Natural killer cell treated with Interleukin-12 subunit alpha and Interleukin-12 subunit beta and Interleukin-15 and Interleukin-18, amount 100 ng/mL, for 72 hours (primary cell): Measurements from ENCODE around the gene HIVEP1. TPM values are rescaled to one million over a fixed set of nuclear protein-coding genes. Genes with fewer than 3 reads are reported as not detected.

Source experiments
- ATAC-seq, 2 donors: fragments of 150-1000 bp; cut with Tn5 transposase in 1 of 2; sonication (Bioruptor Pico), chemical (Tn5 transposase) in 1 of 2; 2 replicates each; pipeline ENCODE4 v1.10.0; 2021
- DNase-seq: peaks from one replicate; pipeline ENCODE4 v3.0.0; 2022; ENCODE audit warnings: low spot score
- H3K27ac Mint-ChIP-seq, 2 donors: 1 replicate in 1 of 2; 2 replicates in 1 of 2; pipeline ENCODE4 v1.8.0; 2022; ENCODE audit warnings: mixed read lengths in 2 of 2, mild to moderate bottlenecking in 1 of 2, moderate library complexity in 1 of 2
- H3K27me3 Mint-ChIP-seq, 2 donors: 1 replicate in 1 of 2; 2 replicates in 1 of 2; pipeline ENCODE4 v1.8.0; 2022; ENCODE audit warnings: mixed read lengths in 2 of 2
- H3K36me3 Mint-ChIP-seq: one replicate; pipeline ENCODE4 v1.8.0; 2022; ENCODE audit warnings: mixed read lengths
- H3K4me1 Mint-ChIP-seq, 2 donors: 1 replicate in 1 of 2; 2 replicates in 1 of 2; pipeline ENCODE4 v1.8.0; 2022; ENCODE audit warnings: low read depth in 2 of 2, mixed read lengths in 2 of 2, mild to moderate bottlenecking in 1 of 2
- H3K4me3 Mint-ChIP-seq: one replicate; pipeline ENCODE4 v1.8.0; 2022; ENCODE audit warnings: mixed read lengths
- H3K9me3 Mint-ChIP-seq: 2 replicates; pipeline ENCODE4 v1.8.0; 2022; ENCODE audit warnings: mixed read lengths
- total RNA-seq, 2 donors: library from RNA; stranded (reverse); gene quantifications; one replicate each; pipeline ENCODE4 v1.2.3, GENCODE V29; 2022

HIVEP1 gene
- total RNA-seq, 2 donors from 2014 or later = 28.3 to 39.4 TPM

DNA sequence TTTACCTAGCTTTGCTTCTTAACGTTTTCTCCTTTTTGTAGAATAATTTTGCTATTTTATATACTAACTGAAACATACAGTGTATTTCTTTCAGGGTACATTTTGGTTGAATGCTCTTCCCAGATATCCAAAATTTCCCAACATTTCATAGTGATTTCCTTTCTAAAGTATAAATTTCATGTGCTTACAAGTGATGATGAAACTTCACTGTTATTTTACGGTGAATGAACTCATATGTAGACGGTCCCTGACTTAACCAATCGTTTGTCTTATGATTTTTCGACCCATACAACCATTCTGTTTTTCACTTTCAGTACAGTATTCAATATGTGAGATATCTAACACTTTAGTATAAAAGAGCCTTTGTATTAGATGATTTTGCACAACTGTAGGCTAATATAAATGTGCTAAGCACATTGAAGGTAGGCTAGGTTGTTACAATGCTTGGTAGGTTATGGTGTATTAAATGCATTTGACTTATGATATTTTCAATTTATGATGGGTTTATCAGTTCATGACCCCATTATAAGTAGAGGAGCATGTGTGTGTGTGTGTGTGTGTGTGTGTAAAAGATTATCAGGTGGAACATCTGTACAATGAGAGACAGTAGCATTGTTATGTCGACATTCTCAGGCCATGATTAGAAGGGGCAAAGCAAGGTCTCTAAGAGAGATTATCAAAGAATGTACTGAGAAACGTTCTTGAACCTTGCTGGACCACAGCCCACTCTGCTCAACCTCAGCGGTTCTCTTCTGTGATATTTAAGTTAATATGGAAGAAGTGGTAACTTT lies 20.9 kb downstream of the HIVEP1 start:
- no peak for DNase-seq
- ATAC-seq = no peak
- Mint-ChIP-seq H3K9me3 (peaks cover 3% of the 10 kb centered on the region), H3K36me3 (peaks cover 23% of the 10 kb centered on the region), H3K27ac (no peak overlapping the region), H3K27me3 (no peaks in the 10 kb centered on the region), H3K4me1 (peaks cover 42 to 51% of the 10 kb centered on the region in 2 donors), H3K4me3 (no peak overlapping the region)

- peaks cover 23% of the 10 kb centered on the region for H3K36me3 Mint-ChIP-seq
- ATAC-seq (no peak), DNase-seq (no peak)
- H3K9me3 Mint-ChIP-seq = peaks cover 3% of the 10 kb centered on the region
- no peaks in the 10 kb centered on the region for H3K27me3 Mint-ChIP-seq
- H3K27ac Mint-ChIP-seq = no peak overlapping the region
- no peak overlapping the region for H3K4me3 Mint-ChIP-seq
- H3K4me1 Mint-ChIP-seq = peaks cover 42 to 44% of the 10 kb centered on the region in 2 donors
These were observed 21.7 kb downstream of the HIVEP1 start for GRCh38 chr6:12033770-12034169.

DNA sequence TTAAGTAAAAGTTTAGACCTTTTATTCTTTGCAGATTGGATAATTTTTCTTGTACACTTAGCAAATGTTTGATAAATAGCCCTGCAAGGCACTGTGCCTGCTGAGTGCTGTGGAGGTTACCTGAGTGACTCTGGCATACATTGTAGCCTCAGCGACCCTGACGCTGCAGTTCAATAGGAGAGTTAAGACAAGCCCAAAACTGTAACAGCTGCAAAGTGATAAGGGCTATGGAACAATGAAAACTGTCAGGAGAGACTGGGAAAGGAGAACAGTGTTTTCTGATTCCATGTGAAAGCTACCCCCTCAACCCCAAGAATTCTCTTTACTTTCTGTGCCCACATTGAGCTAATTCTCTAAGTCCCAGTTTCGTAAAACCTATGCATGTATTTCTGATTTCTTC lies 22.2 kb downstream of the HIVEP1 start:
- Mint-ChIP-seq H3K9me3 (peaks cover 3% of the 10 kb centered on the region), H3K4me1 (peaks cover 43 to 45% of the 10 kb centered on the region in 2 donors), H3K4me3 (no peak overlapping the region), H3K27me3 (no peaks in the 10 kb centered on the region), H3K27ac (no peak overlapping the region), H3K36me3 (peaks cover 23% of the 10 kb centered on the region)
- ATAC-seq = no peak
- DNase-seq = no peak

GRCh38 chr6:12034837-12035236 lies 22.7 kb downstream of the HIVEP1 start:
- Mint-ChIP-seq H3K4me1 (peaks cover 47 to 48% of the 10 kb centered on the region in 2 donors), H3K36me3 (peaks cover 20% of the 10 kb centered on the region), H3K9me3 (peaks cover 3% of the 10 kb centered on the region), H3K4me3 (no peak overlapping the region), H3K27ac (peak overlapping the region in 1 of 2 donors; percentile 20), H3K27me3 (no peaks in the 10 kb centered on the region)
- DNase-seq (no peak), ATAC-seq (no peak)

- no peak overlapping the region for H3K27ac Mint-ChIP-seq
These were observed 24.7 kb downstream of the HIVEP1 start for GRCh38 chr6:12036766-12037165.

GRCh38 chr6:12037798-12038197 lies 25.7 kb downstream of the HIVEP1 start:
- peaks cover 2% of the 10 kb centered on the region for H3K36me3 Mint-ChIP-seq
- H3K4me3 Mint-ChIP-seq = no peak overlapping the region
- ATAC-seq (no peak), DNase-seq (no peak)
- peaks cover 34 to 36% of the 10 kb centered on the region in 2 donors for H3K4me1 Mint-ChIP-seq
- H3K9me3 Mint-ChIP-seq = no peaks in the 10 kb centered on the region
- no peaks in the 10 kb centered on the region for H3K27me3 Mint-ChIP-seq
- H3K27ac Mint-ChIP-seq = no peak overlapping the region

More at GRCh38 chr6:12036766-12037165, 24.7 kb downstream of the HIVEP1 start:
- H3K4me1 Mint-ChIP-seq = peaks cover 38 to 39% of the 10 kb centered on the region in 2 donors
- H3K4me3 Mint-ChIP-seq = no peak overlapping the region
- no peaks in the 10 kb centered on the region for H3K27me3 Mint-ChIP-seq
- peaks cover 4% of the 10 kb centered on the region for H3K36me3 Mint-ChIP-seq
- no peaks in the 10 kb centered on the region for H3K9me3 Mint-ChIP-seq
- ATAC-seq (no peak), DNase-seq (no peak)

DNA sequence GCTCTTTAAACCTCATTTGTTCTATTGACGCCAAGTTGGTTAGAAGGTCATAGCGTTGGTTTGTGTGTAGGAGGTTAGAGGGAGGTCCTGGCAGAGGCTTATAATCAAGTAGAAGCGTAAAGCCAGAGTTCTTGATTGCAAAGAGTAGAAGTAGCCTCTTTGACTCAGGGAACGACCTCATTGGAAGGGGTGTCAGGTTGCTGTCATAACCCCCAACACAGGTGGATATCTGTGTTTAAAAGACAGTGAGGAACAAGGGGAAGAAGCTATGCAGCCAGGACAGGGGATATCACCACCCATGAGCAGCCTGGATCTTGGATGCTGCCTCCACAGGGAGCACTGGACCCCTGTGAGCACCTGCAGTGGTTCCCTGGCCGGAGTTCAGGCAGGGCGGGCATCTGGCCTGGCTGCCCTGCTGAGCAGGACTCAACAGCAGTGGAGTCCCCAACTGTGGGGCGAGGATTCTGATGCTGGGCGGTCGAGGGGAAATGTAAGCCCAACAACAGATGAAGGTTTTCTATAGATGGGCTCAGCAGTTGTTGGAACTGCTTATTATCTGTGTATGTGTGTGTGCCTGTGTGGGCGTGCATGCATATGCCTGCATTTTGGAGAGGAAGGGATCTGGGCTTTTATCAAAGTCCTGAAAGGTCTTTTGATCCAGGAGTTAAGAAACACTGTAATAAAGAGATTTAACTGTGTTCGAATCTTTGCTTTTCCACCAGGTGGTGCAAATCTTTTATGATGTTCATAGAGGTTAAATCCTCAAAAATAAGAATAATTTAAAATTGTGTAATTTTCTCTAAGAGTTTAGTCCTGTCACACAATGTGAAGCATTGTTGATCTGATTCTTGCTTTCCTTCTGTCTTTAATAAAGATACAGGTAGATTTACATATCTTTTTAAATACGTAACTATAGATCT lies 27.7 kb downstream of the HIVEP1 start:
- H3K4me1 Mint-ChIP-seq = peaks cover 28 to 31% of the 10 kb centered on the region in 2 donors
- no peak overlapping the region for H3K4me3 Mint-ChIP-seq
- H3K9me3 Mint-ChIP-seq = no peaks in the 10 kb centered on the region
- no peaks in the 10 kb centered on the region for H3K36me3 Mint-ChIP-seq
- peak overlapping the region in 1 of 2 donors; percentile 3 for H3K27ac Mint-ChIP-seq
- ATAC-seq (no peak), DNase-seq (no peak)
- no peaks in the 10 kb centered on the region for H3K27me3 Mint-ChIP-seq

DNA sequence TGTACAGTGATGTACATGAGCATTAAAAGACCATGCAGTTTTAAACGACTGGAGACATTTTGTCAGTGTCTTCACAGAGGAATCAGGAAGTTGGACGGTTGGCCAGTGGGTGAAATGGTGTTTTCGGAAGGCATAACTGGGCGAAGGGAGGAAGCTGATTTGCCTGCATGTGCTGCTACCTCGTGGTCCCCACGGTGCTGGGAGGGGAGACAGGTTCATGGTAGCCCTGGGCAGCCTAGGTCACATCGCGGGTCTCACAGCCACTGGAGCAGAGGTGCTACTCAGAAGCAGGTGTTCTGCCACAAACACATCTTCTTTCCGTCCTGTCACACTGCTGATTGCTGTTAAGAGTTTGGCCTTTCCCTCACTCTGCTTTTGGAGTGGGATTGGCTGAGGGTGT lies 35.2 kb downstream of the HIVEP1 start:
- no peaks in the 10 kb centered on the region for H3K27me3 Mint-ChIP-seq
- ATAC-seq (no peak), DNase-seq (no peak)
- no peaks in the 10 kb centered on the region for H3K36me3 Mint-ChIP-seq
- no peaks in the 10 kb centered on the region for H3K9me3 Mint-ChIP-seq
- peaks cover 37 to 55% of the 10 kb centered on the region in 2 donors for H3K4me1 Mint-ChIP-seq
- peak overlapping the region in 1 of 2 donors; percentile 68 for H3K27ac Mint-ChIP-seq
- H3K4me3 Mint-ChIP-seq = no peak overlapping the region

- DNase-seq (no peak), ATAC-seq (no peak)
- no peaks in the 10 kb centered on the region for H3K9me3 Mint-ChIP-seq
- H3K4me3 Mint-ChIP-seq = no peak overlapping the region
- H3K4me1 Mint-ChIP-seq = peaks cover 43 to 59% of the 10 kb centered on the region in 2 donors
- no peaks in the 10 kb centered on the region for H3K36me3 Mint-ChIP-seq
- H3K27me3 Mint-ChIP-seq = no peaks in the 10 kb centered on the region
- H3K27ac Mint-ChIP-seq = peak overlapping the region in 1 of 2 donors; percentile 91
These were observed 35.8 kb downstream of the HIVEP1 start for GRCh38 chr6:12047792-12048432.

- Mint-ChIP-seq H3K4me3 (peak overlapping the region; percentile 33), H3K4me1 (peaks cover 50 to 64% of the 10 kb centered on the region in 2 donors), H3K27ac (peak overlapping the region; percentile 68 to 91), H3K9me3 (no peaks in the 10 kb centered on the region), H3K27me3 (no peaks in the 10 kb centered on the region), H3K36me3 (no peaks in the 10 kb centered on the region)
- DNase-seq (no peak), ATAC-seq (no peak)
These were observed 36.5 kb downstream of the HIVEP1 start for GRCh38 chr6:12048609-12049008.

- Mint-ChIP-seq H3K4me3 (no peak overlapping the region), H3K9me3 (no peaks in the 10 kb centered on the region)
These were observed 37.1 kb downstream of the HIVEP1 start for GRCh38 chr6:12049165-12049564.

DNA sequence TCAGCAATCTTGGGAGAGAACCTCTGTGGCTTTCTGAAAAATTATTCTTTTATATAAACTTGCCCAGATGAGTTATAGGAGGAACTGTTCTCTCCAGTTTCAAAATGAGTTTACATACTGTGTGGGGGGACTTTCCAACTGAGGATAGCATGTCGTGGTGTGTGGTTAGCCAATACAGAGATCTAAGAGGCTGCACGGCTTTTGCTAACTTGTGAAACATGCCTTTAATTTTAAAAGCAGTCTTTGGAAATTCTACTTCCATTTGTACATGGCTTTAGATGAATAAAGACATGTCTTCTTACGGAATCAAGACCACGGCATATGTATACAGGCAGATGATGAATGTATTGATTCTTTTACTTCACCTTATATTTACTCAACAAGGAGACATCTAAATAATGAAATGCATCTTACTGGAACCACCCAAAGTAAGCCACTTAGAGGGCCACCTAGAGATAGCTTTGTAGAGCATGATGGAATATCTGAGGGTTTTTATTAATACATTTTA lies 39.8 kb downstream of the HIVEP1 start:
- ATAC-seq (peak; percentile 99), DNase-seq (peak; percentile 87)
- Mint-ChIP-seq H3K4me1 (peaks cover 47 to 54% of the 10 kb centered on the region in 2 donors), H3K9me3 (no peaks in the 10 kb centered on the region), H3K27me3 (no peaks in the 10 kb centered on the region), H3K4me3 (peak overlapping the region; percentile 68), H3K27ac (peak overlapping the region; percentile 89 to 91), H3K36me3 (no peaks in the 10 kb centered on the region)

More at GRCh38 chr6:12049165-12049564, 37.1 kb downstream of the HIVEP1 start:
- DNase-seq (no peak), ATAC-seq (no peak)
- no peaks in the 10 kb centered on the region for H3K36me3 Mint-ChIP-seq
- H3K27ac Mint-ChIP-seq = peak overlapping the region; percentile 68 to 91
- peaks cover 53 to 62% of the 10 kb centered on the region in 2 donors for H3K4me1 Mint-ChIP-seq
- H3K27me3 Mint-ChIP-seq = no peaks in the 10 kb centered on the region
